ENCODE data around the gene PRKN.

Gene PRKN

GRCh38 chr6:162727322-162728182, at the start of gene PRKN, which contains the start of gene PACRG:
Gene PRKN (minus strand): TSS chr6:162727766.
Gene PACRG (plus strand): TSS chr6:162727974.
- peak; percentile 94 to 98 (median 96) for DNase-seq

DNA sequence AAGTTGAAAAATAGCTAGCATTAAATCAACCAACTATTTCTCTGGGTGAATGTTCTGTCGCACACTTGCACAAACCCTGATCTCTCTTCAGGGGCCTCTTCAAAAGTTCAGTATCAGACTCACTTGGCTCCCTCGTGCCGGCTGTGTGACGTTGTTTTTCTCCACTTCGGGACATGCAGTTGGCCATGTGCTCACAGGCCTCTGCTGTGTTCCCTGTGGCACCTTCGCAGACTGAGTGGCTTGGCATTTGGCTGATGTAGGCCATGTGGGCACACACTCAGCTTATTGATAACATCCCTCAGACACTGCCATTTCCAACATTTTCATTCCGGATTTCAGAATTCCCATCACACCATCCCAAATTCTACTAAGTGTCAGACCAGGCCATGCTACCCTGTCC, 49.5 kb upstream of the PRKN start:
- DNase-seq = no peak

DNA sequence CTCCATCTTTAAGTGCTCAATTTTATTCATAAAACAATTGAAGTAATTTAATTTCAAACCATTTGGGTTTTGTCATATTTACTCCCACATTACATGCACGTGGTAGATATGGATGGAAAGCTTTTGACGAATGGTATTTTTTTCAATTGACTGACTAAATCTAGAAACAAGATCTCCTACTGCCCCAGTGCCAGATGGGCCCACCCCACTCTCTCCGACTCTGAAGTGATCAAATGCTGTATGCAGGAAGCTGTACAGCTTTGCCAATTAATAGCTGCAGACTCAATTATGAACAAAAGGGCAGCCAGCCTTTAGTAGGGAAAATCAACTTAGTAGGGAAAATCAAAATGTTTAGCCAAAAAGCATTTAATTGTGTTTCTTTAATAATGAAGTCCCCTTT, 46.4 kb upstream of the PRKN start:
- no peak for DNase-seq

GRCh38 chr6:162772466-162772865, 44.9 kb upstream of the PRKN start:
- no peak for DNase-seq

- DNase-seq = no peak
Measured at GRCh38 chr6:162770955-162771354, 43.4 kb upstream of the PRKN start.

DNA sequence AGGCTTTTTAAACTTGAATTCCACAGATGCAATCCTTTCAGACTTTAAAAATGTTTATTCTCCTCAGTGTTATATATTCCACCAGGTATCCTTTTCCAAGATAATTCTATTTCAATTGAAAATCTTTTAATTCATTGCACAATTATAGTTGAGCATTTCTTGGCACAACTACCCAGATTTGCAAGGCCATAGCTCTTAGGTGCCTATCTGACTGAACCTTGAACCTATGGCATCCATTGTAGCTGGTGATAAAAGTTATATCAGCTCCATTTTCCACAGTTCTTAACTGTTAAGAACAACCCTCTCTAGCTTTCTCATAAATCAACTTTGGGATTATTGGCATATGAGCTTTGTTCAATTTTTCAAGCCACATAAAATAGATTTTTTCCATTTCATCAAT, 42.6 kb upstream of the PRKN start:
- no peak for DNase-seq

DNA sequence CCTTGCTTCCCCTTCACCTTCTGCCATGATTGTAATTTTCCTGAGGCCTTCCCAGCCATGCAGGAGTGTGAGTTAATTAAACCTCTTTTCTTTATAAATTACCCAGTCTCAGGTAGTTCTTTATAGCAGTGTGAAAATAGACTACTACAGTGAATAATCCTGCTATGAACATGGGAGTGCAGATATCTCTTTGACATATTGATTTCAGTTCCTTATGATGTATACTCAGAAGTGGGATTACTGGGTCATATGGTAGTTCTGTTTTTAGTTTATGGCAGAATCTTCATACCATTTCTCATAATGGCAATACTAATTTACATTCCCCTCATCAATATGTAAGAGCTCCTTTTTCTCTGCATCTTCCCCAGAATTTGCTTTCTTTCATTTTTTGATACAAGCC, 26.2 kb upstream of the PRKN start:
- DNase-seq = no peak

DNA sequence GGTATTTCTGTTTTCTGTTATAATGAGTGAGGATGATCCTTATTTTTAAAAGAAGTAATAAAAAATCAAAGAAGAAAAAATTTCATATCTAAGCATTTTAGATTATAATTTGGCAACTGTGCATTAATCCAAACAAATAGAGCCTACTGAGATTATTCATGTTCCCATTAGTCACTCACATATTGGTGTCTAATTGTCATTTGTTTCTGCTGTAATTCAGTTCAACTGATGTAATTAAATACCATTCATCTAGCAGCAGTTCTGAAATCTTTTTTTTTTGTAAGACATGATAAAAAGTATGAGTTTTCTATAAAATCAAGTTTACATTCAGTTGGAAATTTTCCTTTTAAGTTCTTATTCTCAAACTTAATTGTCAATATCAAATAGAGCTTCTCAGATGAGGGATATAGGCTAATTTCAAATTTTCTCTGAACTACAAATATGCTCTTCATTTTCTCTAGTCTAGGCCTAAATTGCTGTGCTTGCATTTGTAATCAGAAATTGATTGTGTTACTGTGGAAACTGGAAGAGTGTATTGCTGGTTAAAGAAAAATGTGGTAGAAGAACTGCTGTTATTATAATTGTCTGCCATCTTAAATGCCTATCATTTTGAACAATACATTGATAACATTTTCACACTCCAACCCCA, 23.8 kb upstream of the PRKN start:
- DNase-seq = no peak

GRCh38 chr6:162750776-162751175, 23.2 kb upstream of the PRKN start:
- DNase-seq = no peak

DNA sequence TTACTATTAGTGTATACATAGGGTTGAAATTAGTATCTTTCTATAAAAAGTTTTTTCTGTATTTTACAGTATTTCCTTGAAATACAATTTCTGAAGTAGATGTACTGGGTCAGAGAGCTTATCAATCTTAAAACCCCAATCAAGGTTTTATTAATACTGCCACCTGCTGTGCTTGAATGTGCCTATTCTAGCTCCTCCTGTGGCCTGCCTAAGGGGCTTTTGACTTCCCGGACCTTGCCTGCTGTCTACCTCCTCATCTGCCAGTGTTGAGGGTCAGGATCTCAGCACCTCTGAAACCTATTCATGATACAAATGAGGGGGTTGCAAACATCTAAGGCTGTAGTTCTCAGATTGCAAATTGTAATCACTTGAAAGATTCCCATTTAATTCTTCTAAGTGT, 9.4 kb upstream of the PRKN start:
- DNase-seq = no peak

- peak in 2 of 6 experiments; percentile 7 to 20 for DNase-seq
Measured at GRCh38 chr6:162733489-162733888, 5.9 kb upstream of the PRKN start.

DNA sequence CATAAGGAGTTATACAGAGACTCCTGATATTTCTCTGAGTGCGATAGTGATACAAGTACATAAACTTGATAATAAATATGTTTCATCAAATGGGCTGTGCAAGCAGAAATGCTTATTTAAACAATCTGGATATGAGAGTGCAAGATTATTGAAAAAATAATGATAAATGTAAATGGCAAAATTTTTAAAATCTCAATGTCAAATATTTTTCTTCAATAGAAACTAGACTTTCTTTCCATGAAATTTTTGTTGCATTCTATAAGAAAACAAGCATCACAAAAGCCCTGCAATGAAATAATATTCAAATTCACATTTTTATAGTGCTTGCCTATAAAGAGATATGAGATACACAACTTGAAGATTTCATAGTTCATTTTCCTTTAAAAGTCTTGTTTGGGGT, 2.9 kb upstream of the PRKN start:
- DNase-seq = no peak

DNA sequence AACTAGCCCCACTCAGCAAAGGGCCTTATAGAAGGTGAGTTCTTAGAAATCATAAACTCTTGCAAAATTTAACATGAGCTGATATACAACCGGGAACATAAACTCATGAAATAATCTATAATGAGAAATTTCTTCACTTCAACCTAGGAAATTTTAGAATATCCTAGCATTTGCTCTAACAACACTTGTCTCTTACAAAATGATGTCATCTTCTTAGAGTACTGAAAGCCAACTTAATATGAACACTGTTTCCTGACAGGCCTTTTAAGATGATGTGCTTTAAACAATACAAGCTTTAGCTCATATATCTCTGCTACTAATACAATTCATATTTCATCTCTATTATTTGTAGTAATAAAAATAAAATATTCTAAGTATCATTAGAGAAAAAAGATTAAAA, 1.1 kb upstream of the PRKN start:
- DNase-seq = no peak

- DNase-seq = no peak
Measured at GRCh38 chr6:162728197-162728596, 631 bp upstream of the PRKN start.

DNA sequence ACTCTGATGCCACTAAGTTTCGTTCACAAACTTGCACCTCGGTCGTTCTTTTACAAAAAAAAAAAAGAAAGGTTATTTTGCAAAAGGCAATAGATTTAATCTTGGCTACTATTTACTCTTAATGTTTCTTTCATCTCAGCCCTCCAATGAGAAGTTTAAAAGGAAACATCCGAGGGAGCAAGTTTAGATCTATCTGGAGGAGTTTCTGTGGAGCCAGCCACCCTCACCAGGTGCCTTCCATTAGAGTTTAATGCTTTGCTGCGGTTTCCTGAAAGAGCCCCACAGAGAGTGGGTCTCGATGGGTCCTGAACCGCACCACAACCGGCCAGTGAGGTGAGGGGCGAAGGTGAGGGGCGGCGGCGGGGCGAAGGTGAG, 632 bp downstream of the PRKN start:
- peak in 2 of 6 experiments; percentile 30 to 56 for DNase-seq

DNA sequence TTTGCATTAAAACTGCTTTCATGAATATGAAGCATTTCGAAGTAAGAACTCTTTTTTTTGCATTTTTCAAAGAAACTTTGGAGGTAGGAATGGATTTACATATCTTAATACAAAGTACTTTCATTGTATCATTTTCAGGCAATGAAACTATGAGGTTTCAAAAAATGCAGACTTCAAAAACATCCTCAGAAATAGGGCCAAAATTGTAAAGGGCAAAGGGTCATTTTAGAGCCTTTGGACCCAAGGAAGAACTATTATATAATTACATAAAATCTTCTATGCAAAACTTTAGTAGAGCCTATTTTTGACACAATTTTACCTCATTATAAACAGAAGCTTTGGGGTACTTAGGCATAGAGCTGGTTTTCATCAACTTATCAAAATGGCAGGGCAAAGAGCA, 4.9 kb downstream of the PRKN start:
- DNase-seq = no peak

DNA sequence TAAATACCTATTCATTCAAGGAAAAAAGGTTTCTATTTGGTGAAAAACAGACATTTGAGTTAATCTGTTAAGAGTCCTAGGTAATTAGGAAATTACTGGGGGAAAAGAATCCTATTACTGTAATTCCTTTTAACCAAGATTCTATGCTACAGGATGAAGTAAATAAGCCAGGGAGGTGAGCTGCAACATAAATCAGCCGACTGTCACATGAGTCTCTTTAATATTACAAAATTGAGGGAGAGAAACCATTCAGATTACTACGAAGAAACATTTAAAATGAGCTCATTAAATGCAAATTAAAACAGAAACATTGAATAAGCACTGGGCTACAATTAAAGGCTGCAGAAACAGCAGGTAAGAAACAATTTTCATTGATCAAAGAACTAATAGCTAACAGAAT, 5.3 kb downstream of the PRKN start:
- no peak for DNase-seq

DNA sequence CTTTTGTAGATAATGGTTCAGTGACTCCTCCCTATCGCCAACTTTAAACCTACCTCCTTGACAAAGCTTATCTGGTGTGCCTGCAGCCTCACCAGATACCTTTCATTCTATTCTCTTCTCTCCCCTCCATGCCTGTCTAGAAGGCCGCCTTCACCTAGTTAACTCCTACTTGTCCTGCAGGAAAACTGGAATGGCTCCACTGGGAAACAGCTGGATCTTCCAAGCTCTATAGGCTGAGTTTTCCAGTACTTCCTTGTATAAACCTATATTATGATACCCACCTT, 6.2 kb downstream of the PRKN start:
- no peak for DNase-seq

GRCh38 chr6:162719528-162719927, 8.0 kb downstream of the PRKN start:
- no peak for DNase-seq

DNA sequence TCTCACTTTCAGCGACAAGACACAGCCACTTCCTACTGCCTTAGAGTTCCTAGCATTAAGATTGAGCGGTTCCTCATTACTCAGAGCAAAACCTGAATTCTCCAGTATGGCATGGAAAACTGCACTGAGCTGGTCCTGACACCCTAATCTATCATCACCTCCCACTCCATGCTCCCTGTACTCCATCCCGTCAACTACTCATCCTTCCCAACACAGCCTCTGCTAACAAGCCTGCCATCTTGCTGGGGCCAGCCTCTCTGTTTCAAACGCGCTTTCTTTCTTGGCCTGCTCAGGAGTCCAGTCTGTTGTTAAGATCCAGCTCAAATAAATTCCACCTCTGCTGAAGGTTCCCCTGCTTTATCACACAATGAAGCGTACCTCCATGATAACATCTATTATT, 12.0 kb downstream of the PRKN start:
- DNase-seq = no peak

- DNase-seq = no peak
Measured at GRCh38 chr6:162713974-162714780, 13.4 kb downstream of the PRKN start.

- no peak for DNase-seq
Measured at GRCh38 chr6:162712694-162713093, 14.9 kb downstream of the PRKN start.

GRCh38 chr6:162711376-162711775, 16.2 kb downstream of the PRKN start:
- DNase-seq = no peak

GRCh38 chr6:162710936-162711335, 16.6 kb downstream of the PRKN start:
- DNase-seq = no peak
